Peyer's patch (tissue), 4 donors: ENCODE results near the gene RIMS4.

ENCODE experiments used
- CTCF ChIP-seq, 6 experiments: fragments of 450-650 bp in 4 of 6; fragments of 200-600 bp in 2 of 6; sonication (generic) in 1 of 6; IDR thresholded peaks; one replicate each; pipeline ENCODE4 v1.5.1; 2017 to 2019; ENCODE audit warnings: antibody characterized with exemption in 6 of 6, mild to moderate bottlenecking in 3 of 6, moderate library complexity in 1 of 6
- POLR2A ChIP-seq, 2 donors: fragments of 450-650 bp; IDR thresholded peaks; one replicate each; pipeline ENCODE4 v1.5.1; 2017; ENCODE audit warnings: antibody characterized with exemption in 2 of 2, mild to moderate bottlenecking in 2 of 2, moderate library complexity in 2 of 2

- no peak for TF ChIP-seq CTCF (IDR thresholded peaks at IDR 0.05)
- TF ChIP-seq POLR2A (IDR thresholded peaks at IDR 0.05), result no peak
Measured at GRCh38 chr20:44856856-44857448, 46.6 kb upstream of the RIMS4 start.
